ENCODE measurements around the gene ZDHHC8. TPM values are rescaled to one million over a fixed set of nuclear protein-coding genes. Genes with fewer than 3 reads are reported as not detected.

Gene ZDHHC8
- total RNA-seq, 1 donor from 2014 or later: 100 TPM

DNA sequence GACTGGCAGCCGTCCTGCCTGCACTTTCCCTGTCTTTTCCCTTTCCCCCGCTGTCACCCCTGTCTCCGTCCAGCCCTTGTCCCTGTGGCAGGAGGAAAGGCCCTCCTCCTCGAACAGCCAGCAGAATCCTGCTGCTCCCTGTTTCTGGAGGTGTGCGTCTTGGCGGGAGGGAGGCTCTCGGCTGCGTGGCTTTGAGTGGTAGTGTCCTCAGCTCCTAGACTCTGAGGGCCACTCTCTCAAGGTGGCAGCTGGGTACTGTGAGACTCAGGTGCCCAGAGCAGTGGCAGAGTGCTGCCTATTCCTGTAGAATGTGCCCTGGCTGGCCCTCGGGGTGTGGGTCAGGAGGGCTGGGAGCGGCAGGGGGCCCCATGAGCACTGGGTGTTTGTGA, 24.8 kb upstream of the ZDHHC8 start:
- Mint-ChIP-seq H3K27ac (peak overlapping the region; percentile 29), H3K4me1 (peaks cover 24% of the 10 kb centered on the region), H3K27me3 (no peaks in the 10 kb centered on the region), H3K4me3 (no peak overlapping the region), H3K36me3 (ENCODE audit: low read depth) (peaks cover 53% of the 10 kb centered on the region), H3K9me3 (no peaks in the 10 kb centered on the region)
- no peak for DNase-seq
- intact Hi-C loops (cut with micrococcal nuclease): no loop called here

DNA sequence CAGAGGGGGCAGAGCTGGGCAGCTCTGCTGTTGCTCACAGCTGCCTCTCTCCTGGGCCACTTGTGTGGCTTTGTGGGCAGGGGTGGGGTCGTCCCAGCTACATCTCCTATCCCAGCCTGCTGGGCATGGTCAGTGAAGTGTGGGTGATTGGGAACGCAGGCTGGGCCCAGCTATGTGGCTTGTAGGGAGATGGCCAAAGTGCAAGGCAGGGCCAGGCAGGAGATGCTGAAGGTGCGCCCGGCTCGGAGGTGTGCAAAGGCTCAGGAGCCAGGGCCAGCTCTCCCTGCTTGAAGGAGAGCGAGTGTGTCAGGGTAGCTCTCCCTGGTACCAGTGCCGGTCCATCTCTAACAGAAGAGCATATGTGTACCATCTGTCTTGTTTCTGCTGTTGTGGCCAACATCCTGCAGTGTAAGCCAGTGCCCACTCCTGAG, 24.1 kb upstream of the ZDHHC8 start:
- Mint-ChIP-seq H3K4me1 (peaks cover 22% of the 10 kb centered on the region), H3K36me3 (ENCODE audit: low read depth) (peaks cover 52% of the 10 kb centered on the region), H3K27me3 (no peaks in the 10 kb centered on the region), H3K4me3 (no peak overlapping the region), H3K27ac (no peak overlapping the region), H3K9me3 (no peaks in the 10 kb centered on the region)
- intact Hi-C loops (cut with micrococcal nuclease): no loop called here
- no peak for DNase-seq

DNA sequence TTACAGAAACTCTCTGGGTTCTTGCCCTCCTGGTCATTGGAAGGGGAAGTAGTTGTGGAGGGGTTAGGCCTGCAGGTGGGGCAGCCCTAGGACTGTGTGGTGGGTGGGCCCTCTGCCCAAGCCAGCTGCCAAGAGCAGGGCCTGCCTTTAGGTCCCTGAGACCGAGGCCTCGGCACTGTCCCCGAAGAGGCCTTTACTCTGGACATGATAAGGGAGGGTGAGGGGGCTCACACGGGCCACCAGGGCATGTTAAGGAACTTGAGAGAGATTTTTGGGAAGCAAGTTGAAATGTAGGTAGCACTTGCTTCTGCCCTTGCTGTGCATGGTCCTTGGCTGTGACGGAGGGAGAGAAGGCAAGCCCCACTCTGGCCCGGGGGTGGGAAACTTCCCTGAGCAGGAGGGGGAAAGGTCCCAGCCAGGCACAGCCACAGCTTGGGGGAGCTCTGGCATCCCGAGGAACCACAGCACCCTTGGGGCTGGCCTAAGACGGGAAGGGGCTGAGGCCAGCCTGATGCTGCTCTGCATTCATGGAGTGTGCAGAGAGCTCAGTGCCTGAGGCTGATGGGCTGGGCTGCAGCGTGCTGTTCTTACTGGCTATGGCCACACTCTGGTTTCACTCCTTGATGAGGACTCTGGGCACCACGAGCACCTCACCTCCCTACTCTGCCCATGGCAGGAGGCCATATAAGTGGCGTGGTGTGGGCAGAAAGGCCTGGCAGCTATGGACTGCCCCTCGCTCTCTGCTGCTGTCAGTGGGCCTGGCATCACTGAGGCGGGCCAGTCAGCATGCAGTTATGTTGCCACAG, 23.4 kb upstream of the ZDHHC8 start:
- no peak overlapping the region for H3K4me3 Mint-ChIP-seq
- H3K36me3 Mint-ChIP-seq (ENCODE audit: low read depth): peaks cover 50% of the 10 kb centered on the region
- H3K27me3 Mint-ChIP-seq: no peaks in the 10 kb centered on the region
- intact Hi-C loops (cut with micrococcal nuclease): no loop called here
- no peak for DNase-seq
- H3K27ac Mint-ChIP-seq: peak overlapping the region; percentile 2
- H3K9me3 Mint-ChIP-seq: no peaks in the 10 kb centered on the region
- H3K4me1 Mint-ChIP-seq: peaks cover 19% of the 10 kb centered on the region

DNA sequence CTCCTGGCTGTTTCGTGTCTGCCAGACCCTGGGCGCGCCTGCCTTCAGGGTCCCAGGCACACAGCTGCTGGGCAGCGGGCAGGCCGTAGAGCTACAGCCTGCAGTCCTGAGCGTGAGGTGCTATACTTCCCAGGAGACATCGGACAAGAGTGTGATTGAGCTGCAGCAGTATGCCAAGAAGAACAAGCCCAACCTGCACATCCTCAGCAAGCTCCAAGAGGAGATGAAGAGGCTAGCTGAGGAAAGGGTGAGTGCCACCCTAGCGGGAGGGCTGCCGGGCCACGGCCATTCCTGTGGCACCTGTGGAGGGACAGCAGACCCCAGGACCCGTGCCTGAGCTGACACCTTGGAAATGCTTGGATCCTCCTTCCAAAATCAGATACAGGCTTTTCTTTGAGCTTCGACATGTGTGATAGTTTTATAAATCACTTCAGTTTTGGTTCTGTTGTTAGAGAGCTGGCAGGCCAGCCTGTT, 22.8 kb upstream of the ZDHHC8 start:
- H3K36me3 Mint-ChIP-seq (ENCODE audit: low read depth): peaks cover 47% of the 10 kb centered on the region
- H3K27ac Mint-ChIP-seq: peak overlapping the region; percentile 2
- H3K4me1 Mint-ChIP-seq: peaks cover 16% of the 10 kb centered on the region
- H3K4me3 Mint-ChIP-seq: no peak overlapping the region
- no peaks in the 10 kb centered on the region for H3K27me3 Mint-ChIP-seq
- DNase-seq: no peak
- no peaks in the 10 kb centered on the region for H3K9me3 Mint-ChIP-seq
- intact Hi-C loops (cut with micrococcal nuclease): no loop called here

DNA sequence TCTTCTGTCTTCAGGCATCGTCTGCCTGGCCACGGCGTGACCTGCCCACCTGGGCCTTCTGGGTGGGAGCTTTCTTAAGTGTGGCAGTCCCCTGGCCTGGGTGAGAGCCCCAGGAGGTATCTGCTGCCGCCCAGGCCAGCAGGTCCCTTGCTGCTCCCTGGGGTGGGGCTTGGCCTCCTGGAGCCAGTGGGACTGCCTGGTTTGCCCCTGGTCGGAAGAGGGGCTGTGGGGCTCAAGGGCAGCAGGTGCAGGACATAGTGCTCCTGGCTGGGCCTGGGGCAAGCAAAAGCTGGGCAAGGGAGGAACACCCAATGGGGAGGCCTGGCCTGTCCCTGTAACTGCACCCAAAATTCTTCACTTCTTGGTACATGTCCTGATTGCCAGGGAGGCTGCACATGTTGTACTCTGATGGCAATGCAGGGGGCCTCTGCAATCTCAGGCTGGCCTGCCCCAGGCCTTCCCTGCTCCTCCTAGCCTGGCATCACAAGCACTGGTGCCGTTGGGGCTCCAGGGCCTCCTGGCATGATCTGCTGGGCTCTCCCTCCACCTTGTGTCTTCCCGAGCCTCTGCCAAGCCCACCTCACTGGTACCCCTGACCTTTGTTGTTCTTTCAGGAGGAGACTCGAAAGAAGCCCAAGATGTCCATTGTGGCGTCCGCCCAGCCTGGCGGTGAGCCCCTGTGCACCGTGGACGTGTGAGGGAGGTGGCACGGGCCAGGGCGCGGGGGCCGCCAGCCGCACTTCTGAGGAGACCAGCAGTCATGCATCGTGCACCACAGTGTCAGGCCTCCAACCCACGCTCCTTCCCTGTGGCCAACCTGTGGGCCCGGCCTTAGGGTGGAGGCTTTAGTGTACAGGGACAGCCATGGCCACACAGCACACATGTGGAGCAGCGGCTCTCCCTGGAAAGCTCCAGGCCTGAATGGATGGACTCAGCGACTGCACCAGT, 21.9 kb upstream of the ZDHHC8 start:
- Mint-ChIP-seq H3K27me3 (no peaks in the 10 kb centered on the region), H3K4me3 (no peak overlapping the region), H3K9me3 (no peaks in the 10 kb centered on the region), H3K27ac (peak overlapping the region; percentile 59), H3K36me3 (ENCODE audit: low read depth) (peaks cover 53% of the 10 kb centered on the region), H3K4me1 (peaks cover 22% of the 10 kb centered on the region)
- intact Hi-C loops (cut with micrococcal nuclease): loop anchor here (10.0 kb wide), 1 partner anchor 255 kb away; the partner anchor contains the start of genes GNB1L and RTL10
- DNase-seq: no peak

DNA sequence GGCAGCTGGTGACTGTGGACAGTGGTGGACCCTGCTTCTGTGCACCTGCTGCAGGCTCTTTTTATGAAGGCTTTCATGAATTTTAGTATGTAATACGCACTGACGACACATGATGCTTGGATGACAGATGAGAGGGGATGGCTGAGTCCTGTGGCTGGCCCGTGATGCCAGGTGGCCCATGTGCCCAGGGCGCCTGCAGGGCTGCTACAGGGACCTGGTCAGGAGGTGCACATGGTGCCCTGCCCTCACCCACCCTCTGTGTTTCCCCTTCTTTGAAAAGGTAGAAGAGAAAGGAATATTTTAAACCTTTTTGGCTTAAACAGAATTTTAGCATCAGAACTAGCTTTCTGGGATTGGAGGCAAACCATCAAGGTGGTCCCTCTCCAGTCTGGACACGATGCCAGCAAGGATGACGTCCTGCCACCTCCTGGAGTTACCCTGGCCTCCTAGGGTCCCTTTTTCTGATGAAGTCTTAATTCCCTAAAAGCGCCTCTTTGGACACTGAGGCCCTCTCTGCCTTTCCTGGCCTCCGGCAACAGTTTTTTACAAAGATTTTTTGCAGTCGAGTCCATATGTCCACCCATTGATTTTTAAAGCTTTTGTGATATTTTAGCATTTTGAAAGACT, 21.1 kb upstream of the ZDHHC8 start:
- H3K4me1 Mint-ChIP-seq: peaks cover 26% of the 10 kb centered on the region
- no peak for DNase-seq
- peaks cover 59% of the 10 kb centered on the region for H3K36me3 Mint-ChIP-seq (ENCODE audit: low read depth)
- H3K27me3 Mint-ChIP-seq: no peaks in the 10 kb centered on the region
- intact Hi-C loops (cut with micrococcal nuclease): loop anchor here (10.0 kb wide), 1 partner anchor 256 kb away; the partner anchor contains the start of genes GNB1L and RTL10
- no peaks in the 10 kb centered on the region for H3K9me3 Mint-ChIP-seq
- peak overlapping the region; percentile 89 for H3K27ac Mint-ChIP-seq
- no peak overlapping the region for H3K4me3 Mint-ChIP-seq

DNA sequence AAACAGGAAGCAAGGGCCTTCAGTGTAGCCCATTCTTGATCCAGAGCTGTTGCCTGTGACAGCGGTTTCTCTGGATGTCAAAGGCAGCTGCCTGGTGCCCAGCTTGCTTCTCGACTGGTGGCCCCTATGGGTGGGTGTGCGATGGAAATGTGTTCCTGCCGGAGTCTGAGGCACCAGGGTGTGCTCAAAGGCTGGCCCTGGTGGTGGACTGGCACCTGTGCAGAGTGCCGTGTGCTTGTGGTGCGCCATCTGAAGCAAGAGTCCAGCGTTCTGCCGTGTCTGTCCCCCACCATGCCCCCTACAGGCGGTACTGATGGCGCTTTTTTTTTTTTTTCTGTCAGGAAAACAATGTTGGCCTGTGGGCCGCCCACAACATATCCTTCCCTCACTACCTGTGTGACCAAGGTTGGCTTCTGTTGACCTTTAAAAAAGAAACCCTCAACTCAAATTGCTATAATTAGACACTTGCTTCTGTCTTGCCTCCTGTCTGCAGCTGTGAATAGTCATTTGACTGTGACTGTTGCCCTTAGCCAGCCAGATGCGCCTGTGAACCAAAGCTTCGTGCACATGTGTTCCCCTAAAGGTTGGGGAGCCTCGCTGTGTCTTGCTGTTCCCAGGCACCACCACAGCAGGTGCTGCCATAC, 20.4 kb upstream of the ZDHHC8 start:
- Mint-ChIP-seq H3K4me3 (no peak overlapping the region), H3K9me3 (no peaks in the 10 kb centered on the region), H3K27ac (peak overlapping the region; percentile 89), H3K36me3 (ENCODE audit: low read depth) (peaks cover 55% of the 10 kb centered on the region), H3K27me3 (no peaks in the 10 kb centered on the region), H3K4me1 (peaks cover 26% of the 10 kb centered on the region)
- intact Hi-C loops (cut with micrococcal nuclease): loop anchor here (10.0 kb wide), 1 partner anchor 256 kb away; the partner anchor contains the start of genes GNB1L and RTL10
- peak; percentile 73 for DNase-seq

DNA sequence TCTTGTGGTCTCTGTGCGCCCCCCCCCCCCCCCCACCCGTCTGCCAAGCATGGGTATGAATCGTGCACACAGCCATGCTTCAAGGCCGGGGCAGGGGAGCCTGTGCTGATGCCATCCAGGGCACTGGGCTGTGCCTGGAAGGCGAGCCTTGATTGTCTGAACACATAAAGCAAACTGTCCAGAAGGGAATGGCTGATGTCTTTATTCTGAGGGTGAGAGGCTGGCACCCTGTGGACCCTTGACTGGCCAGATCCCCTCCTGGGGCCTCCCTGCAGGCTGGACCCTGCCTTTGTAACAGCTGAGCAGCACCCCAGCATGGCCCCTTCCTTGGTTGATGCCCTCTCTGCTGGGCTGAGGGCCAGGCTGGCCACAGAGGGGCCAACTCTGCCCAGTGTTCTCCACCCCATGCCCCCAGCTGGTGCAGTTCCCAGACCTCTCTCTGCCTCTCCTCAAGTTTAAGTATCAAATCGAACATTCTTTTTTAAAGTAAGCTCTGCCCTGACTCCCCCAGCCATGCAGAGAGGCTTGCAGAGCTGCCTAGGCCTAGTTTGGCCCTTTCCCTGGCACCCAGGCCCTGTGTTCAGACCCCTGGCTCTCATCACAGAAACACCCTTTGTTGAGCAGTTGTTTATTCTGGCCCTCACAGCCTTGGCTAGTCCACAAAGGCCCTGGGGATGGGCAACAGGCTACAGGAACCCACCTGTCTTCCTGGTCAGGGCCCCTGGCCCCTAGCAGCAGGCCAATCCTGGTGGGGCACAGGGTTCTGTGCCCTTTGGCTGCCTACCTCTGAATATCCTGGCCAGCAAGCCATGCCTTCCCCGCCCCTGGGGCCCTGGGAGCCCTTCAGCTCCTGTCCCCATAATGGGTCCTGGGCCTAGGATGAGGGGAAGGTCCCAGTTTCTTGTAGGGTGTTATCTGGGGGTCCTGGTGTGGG, 19.6 kb upstream of the ZDHHC8 start:
- peaks cover 26% of the 10 kb centered on the region for H3K4me1 Mint-ChIP-seq
- H3K27ac Mint-ChIP-seq: peak overlapping the region; percentile 89
- no peaks in the 10 kb centered on the region for H3K27me3 Mint-ChIP-seq
- H3K9me3 Mint-ChIP-seq: no peaks in the 10 kb centered on the region
- intact Hi-C loops (cut with micrococcal nuclease): loop anchor here (10.0 kb wide), 1 partner anchor 257 kb away; the partner anchor contains the start of genes GNB1L and RTL10
- H3K36me3 Mint-ChIP-seq (ENCODE audit: low read depth): peaks cover 54% of the 10 kb centered on the region
- H3K4me3 Mint-ChIP-seq: peak overlapping the region; percentile 70
- DNase-seq: no peak

DNA sequence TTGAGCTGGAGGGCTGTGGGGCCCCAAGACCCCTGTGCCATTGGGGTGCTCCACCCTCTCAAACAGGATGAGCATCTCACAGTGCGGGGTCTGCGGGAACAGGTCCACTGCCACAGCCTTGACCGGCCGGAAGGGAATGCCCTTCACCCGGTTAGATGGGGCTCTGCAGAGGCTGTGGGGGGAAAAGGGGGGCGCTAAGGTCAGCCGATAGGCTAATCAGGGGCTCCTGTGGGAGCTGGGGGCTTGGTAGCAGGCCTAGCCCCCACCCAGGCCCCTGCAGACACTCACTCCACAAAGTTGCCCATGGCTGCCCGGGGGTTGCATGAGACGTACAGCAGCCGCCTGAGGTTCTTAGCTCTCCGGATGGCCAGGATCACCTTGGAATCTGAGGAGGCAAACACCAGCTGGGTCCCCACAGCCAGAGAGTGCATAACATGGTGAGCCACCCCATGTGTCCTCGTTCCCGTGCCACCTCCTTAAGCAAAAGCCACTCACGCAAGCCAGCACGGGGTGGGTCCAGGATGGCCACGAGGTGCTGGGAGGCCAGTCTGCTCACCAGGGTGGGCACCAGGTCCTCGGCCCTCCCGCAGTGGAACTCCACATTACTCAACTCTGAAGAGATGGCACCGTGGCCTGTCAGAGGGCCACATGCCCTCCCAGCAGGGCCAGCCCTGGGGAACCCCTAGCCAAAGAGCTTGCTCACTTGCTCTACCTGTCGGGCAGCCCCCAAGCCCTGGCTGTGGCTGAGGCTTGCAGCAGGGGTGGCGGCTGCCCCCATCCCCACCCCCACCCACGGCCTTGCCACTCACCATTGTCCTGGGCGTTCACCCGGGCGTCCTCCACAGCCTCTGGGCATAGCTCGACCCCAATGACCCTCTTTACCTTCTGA, 18.7 kb upstream of the ZDHHC8 start:
- intact Hi-C loops (cut with micrococcal nuclease): loop anchor here (10.0 kb wide), 1 partner anchor 258 kb away; the partner anchor contains the start of genes GNB1L and RTL10
- Mint-ChIP-seq H3K36me3 (ENCODE audit: low read depth) (peaks cover 48% of the 10 kb centered on the region), H3K27me3 (peaks cover 2% of the 10 kb centered on the region), H3K4me3 (no peak overlapping the region), H3K9me3 (no peaks in the 10 kb centered on the region), H3K4me1 (peaks cover 26% of the 10 kb centered on the region), H3K27ac (peak overlapping the region; percentile 89)
- no peak for DNase-seq

DNA sequence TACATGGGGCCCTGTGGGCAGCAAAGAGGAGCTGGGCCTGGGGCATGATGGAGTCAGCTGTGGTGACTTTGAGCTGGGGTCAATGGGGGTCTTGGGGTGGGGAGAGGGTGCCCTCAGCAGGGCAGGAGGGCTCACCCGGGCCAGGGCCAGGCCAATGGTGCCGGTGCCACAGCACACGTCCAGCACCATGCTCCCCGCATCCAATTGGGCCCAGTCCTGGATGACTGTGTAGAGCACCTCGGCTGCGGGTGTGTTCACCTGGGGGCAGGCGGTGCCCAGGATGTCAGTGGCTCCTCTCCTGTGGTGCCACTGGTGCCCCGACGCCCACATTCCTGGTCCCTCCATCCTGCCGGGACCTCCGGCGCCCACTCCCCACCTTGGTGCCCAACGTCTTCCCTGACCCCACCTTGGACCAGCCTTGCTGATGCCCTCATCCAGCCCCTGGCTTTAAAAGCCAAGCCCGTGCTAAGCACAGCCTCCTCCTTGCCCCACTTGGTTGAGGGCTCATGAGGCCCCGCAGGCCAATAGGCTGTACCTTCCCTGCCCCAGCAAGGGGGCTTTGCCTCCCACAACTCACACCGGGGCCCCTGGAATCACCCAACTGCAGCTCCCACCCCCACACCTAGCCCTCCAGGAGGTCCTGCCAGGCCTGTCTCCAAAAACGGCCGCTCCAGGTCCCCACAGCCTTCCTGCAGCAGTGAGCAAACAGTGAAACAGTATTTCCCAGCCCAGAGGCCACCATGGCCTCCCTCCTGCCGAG, 17.9 kb upstream of the ZDHHC8 start:
- Mint-ChIP-seq H3K27ac (peak overlapping the region; percentile 78), H3K4me3 (peak overlapping the region; percentile 45), H3K4me1 (peaks cover 29% of the 10 kb centered on the region), H3K9me3 (no peaks in the 10 kb centered on the region), H3K27me3 (peaks cover 2% of the 10 kb centered on the region), H3K36me3 (ENCODE audit: low read depth) (peaks cover 49% of the 10 kb centered on the region)
- intact Hi-C loops (cut with micrococcal nuclease): loop anchor here (10.0 kb wide), 1 partner anchor 259 kb away; the partner anchor contains the start of genes GNB1L and RTL10
- no peak for DNase-seq

All from activated CD4-positive, alpha-beta T cell treated with anti-CD3 and anti-CD28 coated beads, Interleukin-2, amount 10 ng/mL, durations not matched to agents 24 days and 14 days (primary cell).